Gastroesophageal sphincter (tissue), 4 donors: Measurements from ENCODE around the gene HCRTR1. TPM values are rescaled to one million over a fixed set of nuclear protein-coding genes. Genes with fewer than 3 reads are reported as not detected.

Source experiments
- ATAC-seq: fragments of 150-250 bp; one replicate; pipeline ENCODE4 v1.9.1; 2016; ENCODE audit warnings: mild to moderate bottlenecking, moderate library complexity
- H3K27ac ChIP-seq, 4 donors: fragments of 200-600 bp; sonication (generic) in 3 of 4; 1 replicate in 3 of 4; 2 replicates in 1 of 4; pipeline ENCODE4 v1.5.1; 2016 to 2019
- H3K27me3 ChIP-seq: fragments of 200-600 bp; sonication (generic); one replicate; pipeline ENCODE4 v1.5.1; 2019
- H3K36me3 ChIP-seq, 2 donors: fragments of 200-600 bp; sonication (generic); one replicate each; pipeline ENCODE4 v1.5.1; 2019; ENCODE audit warnings: control low read depth in 1 of 2
- H3K4me1 ChIP-seq, 3 donors: fragments of 200-600 bp; sonication (generic); 1 replicate in 2 of 3; 2 replicates in 1 of 3; pipeline ENCODE4 v1.5.1; 2016 to 2019; ENCODE audit warnings: control low read depth in 2 of 3
- H3K4me3 ChIP-seq, 2 donors: fragments of 200-600 bp; sonication (generic); one replicate each; pipeline ENCODE4 v1.5.1; 2019; ENCODE audit warnings: mild to moderate bottlenecking in 1 of 2, moderate library complexity in 1 of 2
- H3K9me3 ChIP-seq, 3 donors: fragments of 200-600 bp; sonication (generic); one replicate each; pipeline ENCODE4 v1.5.1; 2017 to 2019; ENCODE audit warnings: control low read depth in 2 of 3
- CTCF ChIP-seq, 4 experiments: fragments of 200-600 bp in 2 of 4; fragments of 450-650 bp in 2 of 4; sonication (generic) in 1 of 4; IDR thresholded peaks; one replicate each; pipeline ENCODE4 v1.5.1; 2017 to 2019; ENCODE audit warnings: antibody characterized with exemption in 4 of 4, mild to moderate bottlenecking in 2 of 4, moderate library complexity in 2 of 4
- EP300 ChIP-seq: sonication (generic); formaldehyde crosslinking; IDR thresholded peaks from one replicate; pipeline ENCODE4 v1.6.1; 2017; ENCODE audit warnings: antibody characterized with exemption, mild to moderate bottlenecking
- POLR2A ChIP-seq, 2 donors: fragments of 450-650 bp; IDR thresholded peaks; one replicate each; pipeline ENCODE4 v1.6.1; 2017; ENCODE audit warnings: antibody characterized with exemption in 2 of 2, mild to moderate bottlenecking in 2 of 2, moderate library complexity in 1 of 2
- POLR2AphosphoS5 ChIP-seq: sonication (generic); formaldehyde crosslinking; IDR thresholded peaks from one replicate; pipeline ENCODE4 v1.6.1; 2017; ENCODE audit warnings: antibody characterized with exemption
- WGBS, 2 donors: methylation state at CpG; one replicate each; pipeline ENCODE4 v1.1.5; 2018; ENCODE audit warnings: low coverage in 1 of 2; 5-methylcytosine and 5-hydroxymethylcytosine counted together
- total RNA-seq, 4 donors: library from RNA; depleted of rRNA; stranded (reverse); fragments of >200 nt; gene quantifications; one replicate each; pipeline ENCODE4 v1.1.0, GENCODE V29; 2016

Gene HCRTR1
- total RNA-seq, 4 donors from 2014 or later = 0.23 to 0.82 (median 0.67) TPM; not detected in 1

GRCh38 chr1:31667065-31667785 is 49.7 kb downstream of the HCRTR1 start:
- H3K27ac ChIP-seq = peak overlapping the region in 3 of 4 donors; percentile 44 to 57 (median 57)
- no peaks in the 10 kb centered on the region for H3K27me3 ChIP-seq
- TF ChIP-seq EP300 (no peak), POLR2A (IDR thresholded peaks at IDR 0.05) (no peak), CTCF (IDR thresholded peaks at IDR 0.05) (no peak), POLR2AphosphoS5 (no peak)
- no peak for ATAC-seq
- H3K4me3 ChIP-seq = no peak overlapping the region
- no peaks in the 10 kb centered on the region for H3K9me3 ChIP-seq
- no CpG with 5 or more reads among the region's 19 CpGs for WGBS, 2 donors
- peaks cover 0 to 27% of the 10 kb centered on the region in 2 donors for H3K36me3 ChIP-seq
- peaks cover 0 to 88% (median 26%) of the 10 kb centered on the region in 3 donors for H3K4me1 ChIP-seq

GRCh38 chr1:31668303-31668883 is 50.9 kb downstream of the HCRTR1 start:
- Histone ChIP-seq H3K27me3 (no peaks in the 10 kb centered on the region), H3K4me3 (no peak overlapping the region), H3K9me3 (no peaks in the 10 kb centered on the region), H3K27ac (peak overlapping the region in 1 of 4 donors; percentile 57), H3K4me1 (peaks cover 0 to 99% (median 26%) of the 10 kb centered on the region in 3 donors), H3K36me3 (peaks cover 0 to 17% of the 10 kb centered on the region in 2 donors)
- WGBS, 2 donors = 57% methylated on average over 4 of the region's 11 CpGs; no CpG with 5 or more reads in 1 of the 2 donors
- ATAC-seq = no peak
- no peak for TF ChIP-seq POLR2A (IDR thresholded peaks at IDR 0.05)
- no peak for TF ChIP-seq POLR2AphosphoS5
- TF ChIP-seq CTCF (IDR thresholded peaks at IDR 0.05) = no peak
- no peak for TF ChIP-seq EP300

GRCh38 chr1:31669433-31669785 is 51.9 kb downstream of the HCRTR1 start:
- H3K4me1 ChIP-seq = peaks cover 0 to 100% (median 26%) of the 10 kb centered on the region in 3 donors
- H3K4me3 ChIP-seq = peak overlapping the region in 1 of 2 donors; percentile 37
- no peak for ATAC-seq
- no peaks in the 10 kb centered on the region for H3K27me3 ChIP-seq
- TF ChIP-seq POLR2AphosphoS5 (no peak), EP300 (no peak), CTCF (IDR thresholded peaks at IDR 0.05) (no peak), POLR2A (IDR thresholded peaks at IDR 0.05) (no peak)
- peak overlapping the region in 3 of 4 donors; percentile 60 to 81 (median 78) for H3K27ac ChIP-seq
- WGBS, 2 donors = 44 to 58% methylated on average over 2 to 3 of the region's 7 CpGs
- H3K36me3 ChIP-seq = peaks cover 0 to 15% of the 10 kb centered on the region in 2 donors
- no peaks in the 10 kb centered on the region for H3K9me3 ChIP-seq

GRCh38 chr1:31669786-31670592 is 52.5 kb downstream of the HCRTR1 start:
- H3K4me1 ChIP-seq = peaks cover 0 to 100% (median 29%) of the 10 kb centered on the region in 3 donors
- 6 to 9% methylated on average over 25 to 27 of the region's 30 CpGs for WGBS, 2 donors
- TF ChIP-seq EP300 (no peak), CTCF (IDR thresholded peaks at IDR 0.05) (peak in 3 of 4 experiments; percentile 17 to 38 (median 35)), POLR2AphosphoS5 (peak; percentile 83)
- peak overlapping the region; percentile 0 to 37 for H3K4me3 ChIP-seq
- H3K27ac ChIP-seq = peak overlapping the region; percentile 17 to 81 (median 69)
- peak; percentile 60 for ATAC-seq
- H3K27me3 ChIP-seq = no peaks in the 10 kb centered on the region
- H3K9me3 ChIP-seq = no peaks in the 10 kb centered on the region
- H3K36me3 ChIP-seq = peaks cover 0 to 9% of the 10 kb centered on the region in 2 donors
